H1 (cell line): Measurements from ENCODE around the gene MLYCD. TPM values are rescaled to one million over a fixed set of nuclear protein-coding genes. Genes with fewer than 3 reads are reported as not detected.

Experiments used
- CTCF ChIA-PET: fragments of 300-600 bp; sonication (Branson Sonifier 250); formaldehyde crosslinking; loops from one replicate; lab custom pipeline; 2021; ENCODE audit not compliant: partially characterized antibody; lab: Charles Lee
- POLR2A ChIA-PET: fragments of 300-600 bp; sonication (Branson Sonifier 250); formaldehyde crosslinking; loops from one replicate; lab custom pipeline; 2021; ENCODE audit warnings: inconsistent platforms; ENCODE audit not compliant: partially characterized antibody; lab: Charles Lee
- DNase-seq, 2 experiments: peaks; one replicate each; pipeline versions ENCODE4 v3.0.0 to v3.0.0-alpha.2; 2010 to 2022; ENCODE audit warnings: low spot score in 2 of 2, low read depth in 1 of 2, mixed read lengths in 1 of 2
- FAIRE-seq: peaks from 2 replicates; lab custom pipeline; 2011; peaks lifted over from hg19 to GRCh38; lab: Jason Lieb, UNC
- H2AFZ ChIP-seq: 2 replicates; pipeline ENCODE4 v1.8.1; 2012; ENCODE audit warnings: low read length, inconsistent platforms
- H2AK5ac ChIP-seq: 2 replicates; pipeline ENCODE4 v1.6.1; 2013; ENCODE audit warnings: low read depth, low read length
- H2BK120ac ChIP-seq: replicated peaks from 2 replicates; pipeline ENCODE3; 2013; ENCODE audit warnings: low read depth, low read length, inconsistent platforms
- H2BK12ac ChIP-seq: 2 replicates; pipeline ENCODE4 v1.6.1; 2013; ENCODE audit warnings: low read depth, low read length
- H2BK15ac ChIP-seq: 2 replicates; pipeline ENCODE4 v1.6.1; 2013; ENCODE audit warnings: low read length
- H2BK20ac ChIP-seq: 2 replicates; pipeline ENCODE4 v1.6.1; 2013; ENCODE audit warnings: low read length
- H2BK5ac ChIP-seq: 2 replicates; pipeline ENCODE4 v1.6.1; 2013; ENCODE audit warnings: low read depth, low read length
- H3K14ac ChIP-seq: 2 replicates; pipeline ENCODE4 v1.6.1; 2013; ENCODE audit warnings: inconsistent platforms; ENCODE audit not compliant: insufficient read length
- H3K18ac ChIP-seq: 2 replicates; pipeline ENCODE4 v1.6.1; 2013; ENCODE audit warnings: low read length; ENCODE audit errors: extremely low read depth
- H3K23ac ChIP-seq: 2 replicates; pipeline ENCODE4 v1.6.1; 2013; ENCODE audit warnings: inconsistent platforms; ENCODE audit not compliant: insufficient read length
- H3K23me2 ChIP-seq: 2 replicates; pipeline ENCODE4 v1.6.1; 2013; ENCODE audit warnings: low read depth, low read length
- H3K27ac ChIP-seq: 2 replicates; pipeline ENCODE4 v1.6.1; 2011; ENCODE audit warnings: low read depth, low read length, inconsistent platforms
- H3K27me3 ChIP-seq, 4 experiments: replicated peaks in 1 of 4; 1 replicate in 1 of 4; 2 replicates in 3 of 4; pipeline versions ENCODE4 v1.6.1 to v1.8.1; 2011 to 2013; ENCODE audit warnings: low read length in 3 of 4, mild to moderate bottlenecking in 3 of 4, inconsistent platforms in 2 of 4, mixed read lengths in 2 of 4, moderate library complexity in 1 of 4; ENCODE audit not compliant: control insufficient read depth in 3 of 4, insufficient read depth in 3 of 4; ENCODE audit errors: extremely low read depth in 1 of 4
- H3K36me3 ChIP-seq, 4 experiments: 2 replicates each; pipeline versions ENCODE4 v1.6.1 to v1.8.1; 2011 to 2013; ENCODE audit warnings: mild to moderate bottlenecking in 4 of 4, low read length in 3 of 4, moderate library complexity in 2 of 4, control low read depth in 1 of 4, inconsistent platforms in 1 of 4; ENCODE audit not compliant: insufficient read depth in 4 of 4, control insufficient read depth in 2 of 4
- H3K4ac ChIP-seq: replicated peaks from 2 replicates; pipeline ENCODE3; 2013; ENCODE audit warnings: low read length, low read depth, mixed read lengths, inconsistent platforms; ENCODE audit not compliant: insufficient read length
- H3K4me1 ChIP-seq, 4 experiments: replicated peaks in 1 of 4; 1 replicate in 1 of 4; 2 replicates in 3 of 4; pipeline versions ENCODE4 v1.6.1 to v1.8.1; 2011 to 2013; ENCODE audit warnings: low read length in 3 of 4, inconsistent platforms in 2 of 4, mixed read lengths in 1 of 4; ENCODE audit not compliant: insufficient read depth in 4 of 4, control insufficient read depth in 3 of 4
- H3K4me2 ChIP-seq, 2 experiments: 2 replicates each; pipeline versions ENCODE4 v1.6.1 to v1.8.1; 2011 to 2013; ENCODE audit warnings: low read depth in 2 of 2, low read length in 2 of 2, control low read depth in 1 of 2, inconsistent platforms in 1 of 2, mild to moderate bottlenecking in 1 of 2; ENCODE audit not compliant: insufficient read depth in 1 of 2
- H3K4me3 ChIP-seq, 4 experiments: fragments of 200-600, 300-600 bp in 1 of 4; sonication (generic), shearing (Covaris generic), sonication (Bioruptor Twin) in 1 of 4; 2 replicates each; pipeline versions ENCODE4 v1.5.1 to v1.8.1; 2011 to 2016; ENCODE audit warnings: low read length in 4 of 4, low read depth in 3 of 4, control low read depth in 2 of 4, inconsistent platforms in 2 of 4, mild to moderate bottlenecking in 2 of 4, mixed read lengths in 1 of 4, moderate library complexity in 1 of 4; ENCODE audit not compliant: insufficient read depth in 2 of 4; ENCODE audit errors: extremely low read depth in 1 of 4
- H3K56ac ChIP-seq: replicated peaks from 2 replicates; pipeline ENCODE3; 2013; ENCODE audit warnings: low read depth, mild to moderate bottlenecking, mixed read lengths, low read length, inconsistent platforms; ENCODE audit not compliant: insufficient read length
- H3K79me1 ChIP-seq: 2 replicates; pipeline ENCODE4 v1.6.1; 2013; ENCODE audit warnings: low read depth, low read length, control low read depth
- H3K79me2 ChIP-seq, 2 experiments: 2 replicates each; pipeline versions ENCODE4 v1.6.1 to v1.8.1; 2012 to 2013; ENCODE audit warnings: low read length in 2 of 2, mild to moderate bottlenecking in 2 of 2, inconsistent platforms in 1 of 2; ENCODE audit not compliant: insufficient read depth in 2 of 2, control insufficient read depth in 1 of 2
- H3K9ac ChIP-seq, 4 experiments: replicated peaks in 1 of 4; 1 replicate in 1 of 4; 2 replicates in 3 of 4; pipeline versions ENCODE4 v1.6.1 to v1.8.1; 2011 to 2013; ENCODE audit warnings: low read depth in 3 of 4, low read length in 3 of 4, control low read depth in 2 of 4, mild to moderate bottlenecking in 2 of 4, moderate library complexity in 2 of 4, inconsistent platforms in 1 of 4; ENCODE audit errors: extremely low read depth in 1 of 4
- H3K9me3 ChIP-seq, 2 experiments: 2 replicates each; pipeline versions ENCODE4 v1.6.1 to v1.8.1; 2012 to 2013; ENCODE audit warnings: mild to moderate bottlenecking in 2 of 2, moderate library complexity in 2 of 2, control low read depth in 1 of 2, inconsistent platforms in 1 of 2, low read depth in 1 of 2, low read length in 1 of 2, mixed read lengths in 1 of 2; ENCODE audit not compliant: insufficient read depth in 2 of 2
- H4K20me1 ChIP-seq, 2 experiments: replicated peaks in 1 of 2; 2 replicates each; pipeline versions ENCODE3 to v1.8.1; 2011 to 2013; ENCODE audit warnings: inconsistent platforms in 2 of 2, low read length in 2 of 2, mild to moderate bottlenecking in 1 of 2; ENCODE audit not compliant: insufficient read depth in 2 of 2, control insufficient read depth in 1 of 2
- H4K5ac ChIP-seq: 2 replicates; pipeline ENCODE4 v1.6.1; 2013; ENCODE audit warnings: low read length, low read depth, mixed read lengths, inconsistent platforms; ENCODE audit not compliant: insufficient read length
- H4K8ac ChIP-seq: 2 replicates; pipeline ENCODE4 v1.8.0; 2013; ENCODE audit warnings: mild to moderate bottlenecking, moderate library complexity, low read length, inconsistent platforms; ENCODE audit not compliant: insufficient read depth; ENCODE audit errors: extremely low read depth
- H4K91ac ChIP-seq: replicated peaks from 2 replicates; pipeline ENCODE3; 2013; ENCODE audit warnings: low read length, mixed read lengths, inconsistent platforms; ENCODE audit not compliant: insufficient read length
- ATF2 ChIP-seq: IDR thresholded peaks from 2 replicates; pipeline ENCODE4 v1.6.1; 2012; ENCODE audit warnings: low read length, inconsistent platforms
- CTCF ChIP-seq, 3 experiments: IDR thresholded peaks; 1 replicate in 2 of 3; 2 replicates in 1 of 3; pipeline versions ENCODE4 v1.5.1 to v1.6.1; 2011; ENCODE audit warnings: low read length in 3 of 3, mild to moderate bottlenecking in 3 of 3, inconsistent platforms in 2 of 3, low read depth in 1 of 3, moderate library complexity in 1 of 3; ENCODE audit not compliant: insufficient read depth in 1 of 3; ENCODE audit errors: control extremely low read depth in 1 of 3
- KDM1A ChIP-seq: fragments of 200-600, 300-600 bp; sonication (generic); IDR thresholded peaks from 2 replicates; pipeline ENCODE4 v1.7.1; 2016; ENCODE audit warnings: mild to moderate bottlenecking, low read length, borderline replicate concordance
- RAD21 ChIP-seq, 2 experiments: IDR thresholded peaks in 1 of 2; conservative IDR thresholded peaks in 1 of 2; 2 replicates each; pipeline ENCODE4 v1.6.1; 2011; ENCODE audit warnings: low read depth in 2 of 2, low read length in 2 of 2, improper control_type of control experiment in 1 of 2, inconsistent platforms in 1 of 2, mild to moderate bottlenecking in 1 of 2, moderate library complexity in 1 of 2
- SRF ChIP-seq: IDR thresholded peaks from 2 replicates; pipeline ENCODE4 v1.6.1; 2011; ENCODE audit warnings: mild to moderate bottlenecking, low read depth, low read length, moderate library complexity
- YY1 ChIP-seq: IDR thresholded peaks from 2 replicates; pipeline ENCODE4 v1.6.1; 2011; ENCODE audit warnings: low read depth, mild to moderate bottlenecking, low read length
- WGBS, 2 experiments: shearing (Covaris generic) in 1 of 2; methylation state at CpG; one replicate each; pipeline versions ENCODE4 v1.1.6 to v1.1.7; 2013 to 2015; ENCODE audit warnings: low lambda C conversion rate in 2 of 2, mixed read lengths in 2 of 2, inconsistent platforms in 1 of 2, low coverage in 1 of 2, missing lambda C conversion rate in 1 of 2; ENCODE audit not compliant: insufficient replicate concordance in 2 of 2, insufficient coverage in 1 of 2, insufficient read length in 1 of 2; ENCODE audit errors: extremely low coverage in 1 of 2, missing lambda C conversion rate in 1 of 2; 5-methylcytosine and 5-hydroxymethylcytosine counted together
- polyA plus RNA-seq, 7 experiments: library from polyadenylated mRNA; depleted of rRNA in 3 of 7; stranded (reverse) in 5 of 7; unstranded in 2 of 7; fragments of >200 nt in 5 of 7; fragments of 200-250 nt in 2 of 7; gene quantifications; 1 replicate in 5 of 7; 2 replicates in 1 of 7; 4 replicates in 1 of 7; pipeline versions ENCODE4 v1.2.1 to v1.2.3, GENCODE V29; 2011 to 2013; ENCODE audit warnings: missing spikeins in 2 of 7, mixed read lengths in 2 of 7
- total RNA-seq: library from RNA; stranded (reverse); fragmentation: NEBNext Ultra II Directional; extraction: Animal tissue kit (Norgen Biotek cat#: 25700); gene quantifications from 2 replicates; pipeline ENCODE4 v1.2.1, GENCODE V29; 2021

MLYCD gene
- total and polyA plus RNA-seq, 2 of the 8 experiments (the other 6 are each of a cell fraction or from before 2014, with no cell fraction given): 3.7 to 7.0 TPM

- peak overlapping the region; percentile 62; the same call in 1 of the 2 replicates for H4K8ac ChIP-seq
- peaks cover 2 to 7% (median 4%) of the 10 kb centered on the region in 4 experiments; a peak in 6 of 7 replicates for H3K4me1 ChIP-seq
- H3K79me2 ChIP-seq: no peaks in the 10 kb centered on the region
- H3K27me3 ChIP-seq: no peaks in the 10 kb centered on the region
- H2BK5ac ChIP-seq: no peak overlapping the region
- H2BK20ac ChIP-seq: no peak overlapping the region
- no peak overlapping the region for H3K23ac ChIP-seq
- H3K14ac ChIP-seq: no peak overlapping the region
- H3K79me1 ChIP-seq: no peaks in the 10 kb centered on the region
- H3K27ac ChIP-seq: no peak overlapping the region
- H3K36me3 ChIP-seq: no peaks in the 10 kb centered on the region
- peak overlapping the region; percentile 19 for H4K91ac ChIP-seq
- no peak overlapping the region for H2AK5ac ChIP-seq
- no peak overlapping the region for H3K4ac ChIP-seq
- ChIA-PET POLR2A (interaction anchor here (1.0 kb wide), 1 partner anchor 91 kb away, joined by 4 read pairs; no protein-coding TSS in a partner anchor), CTCF (interaction anchor here (0.7 to 16.0 kb wide), 35 partner anchors 9 to 222 kb away, joined by 3 to 366 read pairs (median 5); partner anchors contain the start of gene SLC38A8)
- no peaks in the 10 kb centered on the region for H4K20me1 ChIP-seq
- H3K18ac ChIP-seq: no peak overlapping the region
- no peak overlapping the region for H2BK15ac ChIP-seq
- no peak overlapping the region for H3K56ac ChIP-seq
- no peaks in the 10 kb centered on the region for H3K23me2 ChIP-seq
- H3K4me3 ChIP-seq: no peak overlapping the region
- peak; percentile 76 to 95 for DNase-seq
- H4K5ac ChIP-seq: no peak overlapping the region
- no peak for FAIRE-seq
- H3K9me3 ChIP-seq: no peaks in the 10 kb centered on the region
- no peak overlapping the region for H2AFZ ChIP-seq
- no peak overlapping the region for H3K4me2 ChIP-seq
- WGBS, 2 experiments: 53% methylated on average over 22 of the region's 22 CpGs; no CpG with 5 or more reads in 1 of the 2 experiments
- H2BK120ac ChIP-seq: no peak overlapping the region
- no peak overlapping the region for H2BK12ac ChIP-seq
- no peak overlapping the region for H3K9ac ChIP-seq
- TF ChIP-seq ATF2: no peak
- 0 out of 2 replicates have a peak, but pooled peaks have one; percentile 27 for TF ChIP-seq KDM1A
- peak; percentile 75; the same call in 1 of the 2 replicates for TF ChIP-seq YY1
- peak; percentile 90 to 98 (median 98) for TF ChIP-seq CTCF (IDR thresholded peaks at IDR 0.05; ENCODE audit: control extremely low read depth in 1 of 3, insufficient read depth in 1 of 3, low read depth in 1 of 3, low read length in 3 of 3)
- no peak for TF ChIP-seq SRF
- TF ChIP-seq RAD21 (IDR thresholded peaks at IDR 0.05 in 1 of 2, conservative IDR thresholded peaks at IDR 0.05 in 1 of 2; ENCODE audit: low read depth in 2 of 2, low read length in 2 of 2): peak; percentile 99
Measured at GRCh38 chr16:83956336-83957289, 57.7 kb downstream of the MLYCD start.
